ENCODE results near the gene SLC17A9. TPM values are rescaled to one million over a fixed set of nuclear protein-coding genes. Genes with fewer than 3 reads are reported as not detected.

Gene SLC17A9
- total RNA-seq, 1 donor from 2014 or later = 12.0 TPM

DNA sequence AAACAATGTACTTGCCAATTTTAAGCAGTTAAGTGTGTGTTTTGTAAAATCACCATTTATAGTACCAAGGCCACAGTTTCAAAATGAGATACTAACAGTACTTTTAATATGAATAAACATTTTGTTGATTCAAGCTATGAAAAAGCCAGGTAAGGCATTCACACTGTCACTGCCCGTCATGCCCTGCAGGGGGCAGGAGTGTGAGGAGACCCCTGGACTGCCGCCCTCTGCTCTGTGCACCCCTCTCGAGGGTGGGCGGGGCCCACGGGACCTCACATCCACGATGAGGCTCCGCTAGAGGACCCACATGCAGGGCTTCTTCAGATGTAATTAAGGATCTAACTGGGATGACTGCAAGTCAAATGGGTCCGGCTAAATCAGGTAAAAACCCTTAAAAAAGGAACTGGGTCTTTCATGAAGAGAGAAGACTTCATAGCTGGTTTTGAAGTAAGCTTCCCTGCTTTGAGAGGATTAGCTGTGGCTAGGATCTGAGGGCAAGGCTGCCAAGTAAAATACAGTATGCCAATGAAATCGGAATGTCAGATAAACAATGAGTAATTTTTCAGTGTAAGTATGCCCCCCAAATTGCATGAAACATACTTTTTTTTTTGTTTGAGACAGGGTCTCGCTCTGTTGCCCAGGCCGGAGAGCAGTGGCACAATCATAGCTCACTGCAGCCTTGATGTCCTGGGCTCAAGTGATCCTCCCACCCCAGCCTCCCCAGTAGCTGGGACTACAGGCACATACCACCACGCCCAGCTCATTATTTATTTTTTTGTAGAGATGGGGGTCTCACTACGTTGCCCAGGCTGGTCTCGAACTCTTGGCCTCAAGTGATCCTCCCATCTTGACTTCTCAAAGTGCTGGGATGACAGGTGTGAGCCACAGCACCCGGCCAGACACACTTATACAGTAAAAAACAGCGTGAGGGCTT lies 44.9 kb upstream of the SLC17A9 start:
- Histone ChIP-seq H3K4me3 (ENCODE audit: low read depth, low read length) (no peak overlapping the region), H3K27me3 (ENCODE audit: control insufficient read depth, insufficient read depth, low read length) (no peaks in the 10 kb centered on the region), H3K36me3 (ENCODE audit: control insufficient read depth, insufficient read depth, low read length) (peaks cover 14% of the 10 kb centered on the region)
- TF ChIP-seq, protein P1, sequence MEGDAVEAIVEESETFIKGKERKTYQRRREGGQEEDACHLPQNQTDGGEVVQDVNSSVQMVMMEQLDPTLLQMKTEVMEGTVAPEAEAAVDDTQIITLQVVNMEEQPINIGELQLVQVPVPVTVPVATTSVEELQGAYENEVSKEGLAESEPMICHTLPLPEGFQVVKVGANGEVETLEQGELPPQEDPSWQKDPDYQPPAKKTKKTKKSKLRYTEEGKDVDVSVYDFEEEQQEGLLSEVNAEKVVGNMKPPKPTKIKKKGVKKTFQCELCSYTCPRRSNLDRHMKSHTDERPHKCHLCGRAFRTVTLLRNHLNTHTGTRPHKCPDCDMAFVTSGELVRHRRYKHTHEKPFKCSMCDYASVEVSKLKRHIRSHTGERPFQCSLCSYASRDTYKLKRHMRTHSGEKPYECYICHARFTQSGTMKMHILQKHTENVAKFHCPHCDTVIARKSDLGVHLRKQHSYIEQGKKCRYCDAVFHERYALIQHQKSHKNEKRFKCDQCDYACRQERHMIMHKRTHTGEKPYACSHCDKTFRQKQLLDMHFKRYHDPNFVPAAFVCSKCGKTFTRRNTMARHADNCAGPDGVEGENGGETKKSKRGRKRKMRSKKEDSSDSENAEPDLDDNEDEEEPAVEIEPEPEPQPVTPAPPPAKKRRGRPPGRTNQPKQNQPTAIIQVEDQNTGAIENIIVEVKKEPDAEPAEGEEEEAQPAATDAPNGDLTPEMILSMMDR (IDR thresholded peaks at IDR 0.05; ENCODE audit: insufficient read depth, low read length, poor library complexity, severe bottlenecking) = peak; percentile 64
- DNase-seq (ENCODE audit: low read depth) = no peak

DNA sequence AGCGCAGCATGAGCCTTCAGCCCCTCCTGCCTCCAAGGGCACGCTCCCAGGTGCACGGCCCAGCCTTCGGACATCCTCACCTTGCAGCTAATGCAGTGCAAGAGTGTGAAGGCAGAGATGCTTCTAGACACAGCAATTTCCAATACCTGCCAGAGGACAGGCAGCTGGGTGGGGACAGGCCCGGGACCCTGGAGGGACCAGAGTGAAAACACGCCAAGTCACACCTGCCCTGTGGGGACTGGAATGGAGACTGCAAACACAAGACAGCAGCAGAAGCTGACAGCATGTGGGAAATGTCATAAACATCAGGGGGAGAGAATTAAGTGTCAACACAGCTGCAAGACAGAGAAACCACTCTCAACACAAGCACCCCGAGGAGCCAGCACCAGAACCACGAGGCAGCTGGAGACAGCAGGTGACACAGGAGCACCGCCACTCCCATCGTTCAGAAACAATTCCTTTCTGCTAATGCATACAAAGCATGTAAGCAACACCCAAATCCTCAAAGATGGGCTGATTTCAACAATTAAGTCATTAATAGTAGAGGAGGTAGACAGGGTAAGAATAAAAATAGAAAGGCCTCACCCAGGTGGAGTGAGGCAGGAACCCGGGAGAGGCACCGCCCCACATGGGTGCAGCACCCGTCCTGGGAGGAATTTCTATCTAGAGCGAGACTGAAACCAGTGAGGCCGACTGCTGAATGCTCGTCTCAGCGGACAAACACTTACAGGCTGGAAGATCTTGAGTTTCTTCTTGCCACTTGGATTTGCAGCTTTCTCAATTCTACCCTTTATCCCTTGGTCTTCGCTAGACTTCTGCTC lies 43.3 kb upstream of the SLC17A9 start:
- no peak for DNase-seq (ENCODE audit: low read depth)
- TF ChIP-seq, protein P1 (IDR thresholded peaks at IDR 0.05; ENCODE audit: insufficient read depth, low read length, poor library complexity, severe bottlenecking) = no peak
- Histone ChIP-seq H3K36me3 (ENCODE audit: control insufficient read depth, insufficient read depth, low read length) (peaks cover 11% of the 10 kb centered on the region), H3K4me3 (ENCODE audit: low read depth, low read length) (no peak overlapping the region), H3K27me3 (ENCODE audit: control insufficient read depth, insufficient read depth, low read length) (no peaks in the 10 kb centered on the region)

DNA sequence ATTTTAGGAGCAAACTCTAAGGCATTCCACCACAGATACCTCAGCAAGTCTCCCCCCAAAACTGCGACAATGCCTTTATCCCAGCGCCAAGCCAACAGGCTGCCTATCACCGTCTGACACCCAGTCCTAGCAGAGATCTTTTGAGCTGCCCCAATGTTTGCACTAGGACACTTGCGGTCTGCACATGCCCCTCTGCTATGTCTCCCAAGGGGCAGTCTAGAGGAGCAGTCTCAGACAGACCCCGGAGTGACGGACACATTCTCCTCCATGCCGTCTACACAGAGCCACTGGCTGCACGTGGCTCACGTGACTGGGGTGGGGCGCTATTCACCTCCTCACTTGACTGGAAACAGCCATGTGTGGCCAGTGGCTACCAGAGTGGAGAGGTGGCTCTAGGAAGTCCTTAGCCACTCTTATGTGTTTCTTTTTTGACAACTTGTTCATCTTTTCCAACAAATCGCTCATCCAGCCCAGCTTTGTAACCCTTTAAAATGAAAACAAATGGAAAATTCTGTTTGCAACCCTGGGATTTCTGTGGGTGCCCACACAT lies 42.2 kb upstream of the SLC17A9 start:
- Histone ChIP-seq H3K36me3 (ENCODE audit: control insufficient read depth, insufficient read depth, low read length) (peaks cover 11% of the 10 kb centered on the region), H3K27me3 (ENCODE audit: control insufficient read depth, insufficient read depth, low read length) (no peaks in the 10 kb centered on the region), H3K4me3 (ENCODE audit: low read depth, low read length) (no peak overlapping the region)
- TF ChIP-seq, protein P1 (IDR thresholded peaks at IDR 0.05; ENCODE audit: insufficient read depth, low read length, poor library complexity, severe bottlenecking) = no peak
- DNase-seq (ENCODE audit: low read depth) = no peak

DNA sequence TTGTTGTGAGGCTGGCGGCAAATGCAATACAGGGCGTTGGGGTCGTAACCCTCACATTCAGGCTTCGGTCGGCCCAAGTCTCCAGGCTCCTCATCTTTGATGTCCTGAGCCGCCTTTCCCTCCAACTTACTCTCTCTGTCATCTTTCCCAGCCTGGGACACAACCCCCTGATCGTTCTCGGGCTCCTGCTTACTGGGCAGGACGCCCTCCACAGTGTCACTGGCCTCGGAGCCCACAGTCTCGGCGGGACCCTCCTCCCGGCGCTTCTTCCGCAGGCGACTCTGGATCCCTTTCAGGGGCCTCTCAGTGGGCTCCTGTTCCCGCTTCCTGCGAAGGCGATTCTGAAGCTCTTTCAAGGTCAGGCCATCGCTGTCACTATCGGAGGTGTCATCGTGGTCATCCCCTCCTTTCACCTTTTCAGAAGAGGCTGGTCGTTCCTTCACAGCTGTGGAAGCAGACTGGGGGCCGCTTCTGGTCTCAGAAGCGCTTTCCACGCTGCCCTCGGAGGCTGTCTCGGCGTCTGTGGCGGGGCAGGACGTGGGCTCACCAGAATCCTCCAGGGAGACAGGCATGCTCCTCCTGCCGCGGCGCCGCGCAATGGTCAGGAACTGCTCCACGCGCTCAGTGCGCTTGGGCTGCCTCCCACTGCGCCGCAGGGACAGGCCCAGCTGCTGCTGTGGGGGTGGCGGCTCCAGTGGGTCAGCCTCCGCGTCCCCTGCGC lies 41.6 kb upstream of the SLC17A9 start:
- Histone ChIP-seq H3K36me3 (ENCODE audit: control insufficient read depth, insufficient read depth, low read length) (peaks cover 9% of the 10 kb centered on the region), H3K4me3 (ENCODE audit: low read depth, low read length) (no peak overlapping the region)
- TF ChIP-seq, protein P1 (IDR thresholded peaks at IDR 0.05; ENCODE audit: insufficient read depth, low read length, poor library complexity, severe bottlenecking) = no peak

DNA sequence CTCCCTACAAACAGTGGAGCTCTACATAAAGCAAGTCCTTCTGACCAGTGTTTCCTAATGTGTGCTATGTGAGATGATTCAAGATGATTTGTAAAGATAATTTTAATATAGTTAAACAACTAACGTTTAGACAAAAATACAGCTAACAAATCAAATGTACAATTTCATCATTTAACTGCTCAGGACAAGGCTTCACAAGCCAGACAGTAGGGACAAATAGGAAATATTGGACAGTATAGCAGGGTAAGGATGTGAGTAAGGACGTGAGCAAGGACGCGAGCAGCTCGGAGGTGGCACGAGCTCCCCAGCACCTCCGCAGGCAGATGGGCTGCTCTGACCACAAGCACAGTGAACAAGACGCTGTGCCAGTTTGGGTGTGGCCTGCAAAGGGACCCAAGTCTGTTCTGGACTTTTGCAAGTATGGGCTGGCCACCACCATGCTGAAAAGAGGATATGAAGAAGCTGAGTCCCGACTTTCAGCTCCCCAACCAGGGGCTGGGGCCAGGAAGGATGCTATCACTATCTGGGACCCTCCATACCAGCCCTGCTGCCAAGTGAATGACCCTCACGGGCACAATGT lies 40.7 kb upstream of the SLC17A9 start:
- TF ChIP-seq, protein P1 (IDR thresholded peaks at IDR 0.05; ENCODE audit: insufficient read depth, low read length, poor library complexity, severe bottlenecking) = no peak
- no peak for DNase-seq (ENCODE audit: low read depth)
- H3K4me3 ChIP-seq (ENCODE audit: low read depth, low read length) = no peak overlapping the region
- no peaks in the 10 kb centered on the region for H3K27me3 ChIP-seq (ENCODE audit: control insufficient read depth, insufficient read depth, low read length)
- peaks cover 8% of the 10 kb centered on the region for H3K36me3 ChIP-seq (ENCODE audit: control insufficient read depth, insufficient read depth, low read length)

More for the DNA sequence above, 41.6 kb upstream of the SLC17A9 start:
- DNase-seq (ENCODE audit: low read depth) = no peak
- no peaks in the 10 kb centered on the region for H3K27me3 ChIP-seq (ENCODE audit: control insufficient read depth, insufficient read depth, low read length)
